Measurements from ENCODE around the gene HMCN2.

HMCN2 gene

DNA sequence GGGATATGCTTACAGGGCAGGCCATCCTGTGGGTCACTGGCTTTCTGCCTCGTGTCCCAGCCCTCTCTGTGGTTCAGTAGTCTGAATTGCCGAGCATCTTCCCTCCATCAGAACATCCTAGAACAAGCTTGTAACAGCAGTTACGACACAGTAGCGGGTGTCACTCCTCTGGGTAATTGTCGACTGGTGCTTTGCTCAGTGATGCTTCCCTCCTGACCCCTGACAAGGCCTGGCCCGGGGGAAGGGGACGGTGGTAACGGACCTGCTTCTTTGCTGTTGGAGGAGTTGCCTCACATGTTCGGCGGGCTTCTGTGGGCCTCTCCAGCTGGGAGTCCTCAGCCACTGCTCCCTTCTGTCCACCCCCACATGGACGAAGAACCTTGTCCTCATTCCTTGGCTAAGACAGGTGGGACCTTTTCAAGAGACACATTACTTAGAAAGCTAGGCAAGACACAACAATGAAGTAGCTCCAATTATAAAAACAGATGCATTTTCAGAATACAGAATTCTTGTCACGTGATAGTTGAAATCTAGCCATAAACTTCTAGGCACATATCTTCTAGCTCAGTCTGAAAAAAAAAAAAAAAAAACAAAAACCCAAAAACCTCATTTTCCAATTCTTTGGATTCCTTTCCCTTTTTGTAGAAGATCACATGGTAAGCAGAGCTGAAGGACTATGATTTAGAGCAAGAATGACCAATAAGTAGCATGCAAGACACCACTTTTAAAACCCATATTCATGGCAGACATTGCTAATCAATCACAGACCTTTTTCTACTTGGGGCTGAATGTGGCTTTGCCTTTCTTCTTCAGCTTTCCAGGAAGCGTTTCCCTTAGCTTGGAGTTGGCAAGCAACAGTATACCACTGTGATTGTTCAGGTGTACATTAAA is 25.0 kb downstream of the HMCN2 start:
- no peak for DNase-seq (ENCODE audit: low read depth)

DNA sequence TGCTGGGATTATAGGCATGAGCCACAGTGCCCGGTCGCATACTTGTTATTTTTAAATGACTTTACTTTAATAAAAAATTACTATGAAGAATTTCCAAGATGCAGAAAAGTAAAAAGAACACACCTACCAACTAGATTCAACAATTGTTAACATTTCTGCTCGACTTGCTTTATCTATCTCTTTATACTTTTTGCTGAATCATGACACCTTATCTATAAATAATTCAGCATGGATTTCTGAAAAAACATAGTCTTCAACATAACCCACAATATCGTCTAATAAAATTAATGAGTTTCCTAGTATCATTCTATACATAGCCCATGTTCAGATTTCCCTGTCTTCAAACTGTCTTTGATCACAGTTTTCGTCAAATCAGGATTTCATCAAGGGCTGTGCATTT is 25.9 kb downstream of the HMCN2 start:
- DNase-seq (ENCODE audit: low read depth), result no peak

DNA sequence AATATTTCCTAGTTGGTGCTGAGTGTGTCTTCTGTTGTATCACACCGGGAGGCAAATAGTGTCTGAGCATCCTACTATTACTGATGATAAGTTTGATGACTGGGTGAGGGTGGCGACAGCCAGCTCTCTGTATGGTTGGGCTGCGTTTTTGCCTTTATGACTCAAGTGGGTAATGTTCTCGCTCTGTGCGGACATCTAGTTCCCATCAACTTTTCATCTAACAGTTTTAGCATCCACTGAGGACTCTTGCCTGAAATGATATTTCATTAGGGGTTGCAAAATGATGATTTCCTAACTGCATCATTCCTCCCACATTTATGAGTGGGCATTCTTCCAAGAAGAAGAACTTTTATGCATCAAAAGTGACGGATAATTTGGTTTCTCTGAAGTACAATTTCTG is 26.5 kb downstream of the HMCN2 start:
- no peak for DNase-seq (ENCODE audit: low read depth)

DNA sequence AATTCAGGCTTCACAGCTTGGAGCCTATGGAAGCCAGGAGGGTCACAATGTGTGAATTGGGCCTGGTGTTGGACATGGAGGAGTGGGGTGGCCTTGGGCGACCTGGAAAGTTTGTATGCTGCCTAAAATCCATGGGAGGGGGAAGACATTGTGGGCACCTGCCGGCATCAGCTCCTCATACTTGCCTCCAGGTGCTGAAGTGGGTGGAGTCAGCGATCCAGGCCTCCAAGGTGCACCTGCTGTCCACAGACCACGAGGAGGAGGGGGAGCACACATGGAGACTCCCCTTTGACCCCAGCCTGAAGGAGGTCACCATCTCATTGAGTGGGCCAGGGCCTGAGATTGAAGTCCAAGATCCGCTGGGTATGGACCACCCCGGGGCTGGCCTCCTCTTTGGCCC is 29.1 kb downstream of the HMCN2 start:
- no peak for DNase-seq (ENCODE audit: low read depth)

DNA sequence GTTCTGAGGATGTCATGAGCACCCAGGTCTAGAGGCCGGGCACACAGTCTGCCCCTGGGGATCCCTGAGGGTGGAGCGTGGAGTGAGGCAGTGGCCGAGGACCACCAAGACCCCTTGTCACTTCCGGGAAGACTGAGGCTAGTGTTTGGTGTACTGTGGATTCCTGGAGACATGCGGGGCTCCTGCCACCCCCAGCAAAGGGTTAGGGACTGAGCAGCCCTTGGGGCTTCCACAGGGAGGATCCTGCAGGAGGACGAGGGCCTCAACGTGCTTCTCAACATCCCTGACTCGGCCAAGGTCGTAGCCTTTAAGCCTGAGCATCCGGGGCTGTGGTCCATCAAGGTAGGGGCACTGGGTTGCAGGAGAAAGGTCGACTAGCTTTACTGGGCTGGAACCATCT is 29.9 kb downstream of the HMCN2 start:
- DNase-seq (ENCODE audit: low read depth), result no peak

DNA sequence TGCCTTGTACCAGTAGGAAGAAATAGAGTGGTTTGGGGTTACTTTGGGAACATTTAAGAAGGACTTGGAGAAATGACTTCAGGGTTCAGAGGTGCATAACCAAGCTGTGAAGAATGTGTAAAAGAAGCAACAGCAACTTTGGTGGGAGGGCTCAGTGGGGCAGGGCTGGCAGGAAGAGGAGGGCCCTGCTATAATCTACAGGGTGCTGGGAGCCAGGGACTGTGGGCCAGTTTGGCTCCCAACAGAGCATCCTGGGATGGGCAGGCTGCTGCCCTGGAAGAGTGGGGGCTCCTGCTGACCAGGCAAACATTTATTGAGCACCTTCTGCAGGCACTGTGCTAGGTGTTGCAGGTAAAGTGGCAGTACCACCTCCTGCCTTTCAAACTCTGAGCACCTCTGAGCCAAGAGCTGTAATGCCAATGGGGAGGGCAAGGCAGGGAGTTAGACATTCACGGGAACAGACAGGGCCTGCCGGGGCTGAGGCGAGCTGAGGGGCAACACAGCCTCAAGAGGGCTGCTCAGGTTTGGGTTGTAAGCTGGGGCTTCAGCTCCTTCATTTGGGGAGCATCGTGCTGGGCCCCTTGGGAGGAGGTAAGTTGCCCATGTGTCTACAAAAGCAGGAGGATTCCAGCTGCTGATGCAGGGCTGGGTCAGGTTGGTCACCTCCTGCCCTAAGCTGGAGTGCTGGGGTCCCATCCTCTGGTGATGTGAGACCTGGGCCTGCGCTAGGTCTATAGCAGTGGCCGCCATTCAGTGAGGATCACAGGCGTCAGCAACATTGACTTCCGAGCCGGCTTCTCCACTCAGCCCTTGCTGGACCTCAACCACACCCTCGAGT is 30.6 kb downstream of the HMCN2 start:
- no peak for DNase-seq (ENCODE audit: low read depth)

DNA sequence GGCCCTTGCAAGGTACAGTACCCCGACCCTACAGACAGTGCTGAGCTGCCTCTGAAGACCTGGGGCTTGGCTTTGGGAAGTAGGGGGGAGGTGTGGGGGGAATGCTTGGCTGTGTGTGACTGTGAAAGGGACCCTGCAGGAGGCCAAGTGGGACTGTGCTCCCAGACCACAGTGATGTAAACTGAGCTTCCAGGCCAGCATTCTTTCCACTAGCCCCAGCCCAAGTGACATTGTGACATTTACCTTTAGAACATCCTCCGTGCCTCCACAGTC is 31.2 kb downstream of the HMCN2 start:
- DNase-seq (ENCODE audit: low read depth), result no peak

DNA sequence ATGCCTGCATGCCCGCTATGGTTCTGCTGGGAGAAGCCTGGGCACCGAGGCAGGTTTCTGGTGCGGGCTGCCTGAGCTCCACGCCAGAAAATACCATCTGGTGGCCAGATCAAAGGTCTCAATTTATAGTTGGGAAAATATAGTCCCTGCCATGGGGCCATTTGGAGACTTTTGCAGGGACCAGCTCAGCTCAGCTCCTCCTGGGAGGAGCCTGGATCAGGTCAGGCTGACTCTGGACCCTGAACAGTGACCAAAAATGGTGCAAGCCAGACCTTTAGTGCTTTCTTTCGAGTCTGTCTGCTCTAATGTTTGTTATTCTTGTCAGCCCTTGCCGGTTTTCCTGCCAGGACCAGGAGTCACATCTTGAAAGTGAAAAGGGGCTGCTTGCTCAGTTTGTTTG is 31.8 kb downstream of the HMCN2 start:
- DNase-seq (ENCODE audit: low read depth), result no peak

DNA sequence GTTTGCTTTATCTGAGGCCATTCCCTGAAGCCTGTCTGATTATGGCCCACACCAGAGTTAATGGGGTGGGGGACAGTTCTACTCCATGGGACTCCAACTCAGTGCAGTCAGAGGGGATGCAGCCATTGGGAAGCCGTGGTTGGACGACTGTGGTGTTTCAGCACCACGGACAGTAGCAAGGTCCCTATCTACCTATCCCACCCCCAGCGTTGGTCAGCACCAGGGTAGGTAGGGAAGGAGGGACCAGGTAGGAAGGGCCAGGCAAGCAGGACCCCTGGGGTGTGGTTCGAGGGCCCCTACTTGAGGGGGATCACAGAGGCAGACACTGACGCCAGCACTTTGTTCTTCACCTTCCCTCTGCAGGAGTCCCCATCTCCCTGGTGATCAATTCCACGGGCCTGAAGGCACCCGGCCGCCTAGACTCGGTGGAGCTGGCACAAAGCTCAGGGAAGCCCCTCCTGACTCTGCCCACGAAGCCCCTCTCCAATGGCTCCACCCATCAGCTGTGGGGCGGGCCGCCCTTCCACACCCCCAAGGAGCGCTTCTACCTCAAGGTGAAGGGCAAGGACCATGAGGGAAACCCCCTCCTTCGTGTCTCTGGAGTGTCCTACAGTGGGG is 33.2 kb downstream of the HMCN2 start:
- DNase-seq (ENCODE audit: low read depth), result no peak

DNA sequence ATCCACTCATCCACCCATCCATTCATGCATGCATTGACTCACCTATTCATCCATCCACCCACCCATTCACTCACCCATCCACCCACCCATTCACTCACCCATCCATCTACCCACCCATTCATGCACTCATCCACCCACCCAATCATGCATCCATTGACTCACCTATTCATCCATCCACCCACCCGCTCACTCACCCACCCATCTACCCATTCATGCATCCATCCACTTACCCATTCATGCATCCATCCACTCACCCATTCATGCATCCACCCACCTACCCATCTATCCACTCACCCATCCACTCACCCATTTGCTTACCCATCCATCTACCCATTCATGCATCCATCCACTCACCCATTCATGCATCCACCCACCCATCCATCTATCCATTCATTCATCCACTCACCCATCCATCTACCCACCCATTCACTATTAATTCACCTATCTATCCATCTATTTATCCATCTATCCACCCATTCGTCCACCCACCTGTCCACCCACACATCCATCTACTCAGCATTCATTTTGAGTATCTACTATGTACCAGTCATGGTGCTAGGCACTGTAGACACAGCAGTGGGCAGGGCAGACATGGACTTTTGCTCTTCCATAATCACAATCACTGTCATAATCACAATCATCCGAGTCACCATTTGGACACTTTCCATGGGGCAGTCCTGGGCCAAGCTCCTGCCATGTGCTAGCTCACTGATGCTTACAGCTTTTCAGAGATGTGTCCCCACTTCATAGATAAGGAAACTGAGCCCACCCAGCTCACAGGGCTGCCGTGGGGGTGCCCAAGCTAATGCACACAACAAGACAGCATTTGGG is 34.4 kb downstream of the HMCN2 start:
- DNase-seq (ENCODE audit: low read depth), result no peak

DNA sequence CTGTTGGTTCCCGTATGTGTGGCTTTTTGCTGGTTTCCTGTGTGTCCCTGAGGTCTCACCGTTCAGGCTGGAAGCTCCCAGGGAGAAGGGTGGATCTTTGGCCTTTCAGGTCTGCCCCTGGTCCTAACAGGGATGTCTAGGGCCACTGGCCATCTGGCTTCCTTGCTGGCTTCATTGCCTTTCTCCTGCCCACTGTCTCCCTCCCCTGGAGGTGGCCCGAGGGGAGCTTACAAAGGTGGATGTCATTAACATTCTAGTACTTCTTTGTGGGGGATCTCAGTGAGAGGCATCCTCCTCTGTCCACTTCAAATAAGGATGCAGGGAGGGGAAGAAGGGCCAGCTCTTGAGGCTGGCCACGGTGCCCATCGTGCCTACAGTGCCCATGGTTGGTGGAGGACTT is 35.2 kb downstream of the HMCN2 start:
- no peak for DNase-seq (ENCODE audit: low read depth)

DNA sequence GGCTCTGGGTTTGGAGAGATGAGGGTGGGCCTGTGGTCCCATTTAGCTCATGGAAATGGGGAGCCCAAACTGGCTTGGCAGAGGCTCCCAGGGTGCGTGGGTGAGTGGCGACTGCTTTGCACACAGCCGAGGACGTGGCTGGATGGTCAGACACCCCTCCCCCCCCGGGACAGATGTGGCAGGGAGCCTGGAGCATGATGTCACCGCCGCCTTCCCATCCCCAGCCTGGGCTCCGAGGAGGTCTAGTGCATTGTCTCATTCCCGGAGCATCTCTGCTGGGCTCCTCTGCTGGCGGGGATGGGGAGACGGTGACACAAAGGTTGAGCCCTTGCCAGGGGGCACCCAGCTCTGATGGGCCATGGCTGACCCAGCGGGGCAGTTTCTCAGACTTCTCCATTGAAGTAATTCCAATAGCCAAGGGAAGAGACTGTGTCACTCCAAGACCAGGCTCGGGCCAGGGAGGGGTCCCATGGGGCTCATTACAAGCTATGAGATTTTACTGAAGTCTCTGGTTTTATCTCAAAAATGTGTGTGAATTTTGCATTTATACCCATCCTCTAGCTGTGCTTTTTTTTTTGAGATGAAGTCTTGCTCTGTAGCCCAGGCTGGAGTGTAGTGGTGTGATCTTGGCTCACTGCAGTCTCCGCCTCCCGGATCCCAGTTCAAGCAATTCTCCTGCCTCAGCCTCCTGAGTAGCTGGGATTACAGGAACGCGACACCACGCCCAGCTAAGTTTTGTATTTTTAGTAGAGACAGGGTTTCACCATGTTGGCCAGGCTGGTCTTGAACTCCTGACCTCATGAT is 36.1 kb downstream of the HMCN2 start:
- no peak for DNase-seq (ENCODE audit: low read depth)

DNA sequence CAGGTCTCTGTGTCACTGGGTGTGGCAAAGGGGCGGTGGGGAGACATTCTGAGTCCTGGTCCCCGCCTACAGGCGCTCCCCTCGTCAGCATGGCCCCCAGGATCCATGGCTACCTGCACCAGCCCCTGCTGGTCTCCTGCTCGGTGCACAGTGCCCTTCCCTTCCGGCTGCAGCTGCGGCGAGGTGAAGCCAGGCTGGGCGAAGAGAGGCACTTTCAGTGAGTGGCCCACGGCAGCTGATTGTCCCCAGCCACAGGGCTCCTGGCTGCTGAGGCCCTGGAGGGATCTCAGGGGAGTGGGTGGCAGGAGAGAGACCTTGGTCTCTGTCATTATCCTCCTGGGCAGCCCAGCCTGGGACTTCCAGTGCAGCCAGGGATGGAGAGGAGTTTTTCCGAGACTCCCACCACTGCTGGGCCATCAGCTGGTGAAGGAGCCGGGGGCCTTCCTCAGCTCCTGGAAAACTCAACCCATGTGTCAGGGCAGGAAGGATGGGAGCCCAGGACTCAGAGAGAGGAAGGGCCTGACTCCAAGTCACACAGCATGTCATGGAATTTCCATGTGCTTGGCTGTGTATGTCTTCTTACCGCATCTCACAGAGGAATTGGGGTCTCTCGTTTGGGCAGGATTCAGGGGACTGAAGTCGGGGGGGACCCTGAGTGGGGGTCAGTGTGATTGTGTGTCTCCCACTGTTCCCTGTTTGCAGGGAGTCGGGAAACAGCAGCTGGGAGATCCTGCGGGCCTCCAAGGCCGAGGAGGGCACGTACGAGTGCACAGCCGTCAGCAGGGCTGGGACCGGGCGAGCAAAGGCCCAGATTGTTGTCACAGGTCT is 37.4 kb downstream of the HMCN2 start:
- DNase-seq (ENCODE audit: low read depth), result no peak

DNA sequence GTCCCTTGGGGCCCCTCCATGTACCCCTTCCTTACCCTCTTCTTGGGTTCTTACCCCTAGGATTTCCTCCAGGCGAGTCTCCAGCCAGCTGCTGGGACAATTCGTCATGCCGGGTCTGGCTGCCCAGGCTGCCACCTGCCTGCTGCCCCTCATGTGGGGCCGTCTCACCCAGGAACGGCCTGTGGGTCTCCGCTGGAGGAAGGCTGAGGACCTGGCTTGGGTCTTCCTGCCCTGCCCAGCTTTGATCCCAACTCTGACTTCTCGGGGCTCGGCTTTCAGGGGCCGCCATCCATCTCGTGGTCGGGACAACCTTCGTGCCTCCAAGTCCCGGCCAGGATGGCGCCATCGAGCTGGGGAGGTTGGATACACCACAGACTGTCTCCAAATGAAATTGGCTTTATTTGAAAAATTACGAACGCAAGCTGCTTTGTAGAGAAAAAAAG is 38.1 kb downstream of the HMCN2 start:
- DNase-seq (ENCODE audit: low read depth), result no peak

DNA sequence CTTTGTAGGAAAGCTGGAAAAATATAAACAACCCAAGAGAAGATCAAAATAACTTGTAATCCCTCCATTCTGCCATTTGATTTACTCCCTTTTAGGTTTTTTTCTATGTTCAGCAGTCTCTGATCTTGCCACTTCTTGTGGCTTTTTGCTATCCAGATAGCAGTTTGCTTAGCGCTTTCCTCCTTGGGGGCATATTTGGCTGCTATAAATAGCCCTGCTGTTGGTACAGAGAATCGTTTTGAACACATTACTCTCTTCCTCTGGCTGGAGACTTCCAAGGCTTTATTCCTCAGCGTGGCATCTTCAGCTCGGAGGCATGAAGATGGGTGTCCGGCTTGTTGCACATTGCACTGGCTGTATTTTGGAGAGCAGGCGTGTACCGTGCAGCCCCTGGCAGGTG is 38.6 kb downstream of the HMCN2 start:
- no peak for DNase-seq (ENCODE audit: low read depth)

DNA sequence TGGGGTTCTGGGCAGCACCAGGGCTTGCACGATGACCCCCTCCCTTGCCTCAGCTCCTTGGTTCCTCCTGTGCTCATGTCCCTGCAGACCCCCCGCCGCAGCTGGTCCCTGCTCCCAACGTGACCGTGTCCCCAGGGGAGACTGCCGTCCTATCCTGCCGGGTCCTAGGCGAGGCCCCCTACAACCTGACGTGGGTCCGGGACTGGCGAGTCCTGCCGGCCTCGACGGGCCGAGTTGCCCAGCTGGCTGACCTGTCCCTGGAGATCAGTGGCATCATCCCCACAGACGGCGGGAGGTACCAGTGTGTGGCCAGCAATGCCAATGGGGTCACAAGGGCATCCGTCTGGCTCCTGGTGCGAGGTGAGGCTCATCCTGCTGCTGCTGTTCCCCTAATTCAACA is 39.1 kb downstream of the HMCN2 start:
- no peak for DNase-seq (ENCODE audit: low read depth)

DNA sequence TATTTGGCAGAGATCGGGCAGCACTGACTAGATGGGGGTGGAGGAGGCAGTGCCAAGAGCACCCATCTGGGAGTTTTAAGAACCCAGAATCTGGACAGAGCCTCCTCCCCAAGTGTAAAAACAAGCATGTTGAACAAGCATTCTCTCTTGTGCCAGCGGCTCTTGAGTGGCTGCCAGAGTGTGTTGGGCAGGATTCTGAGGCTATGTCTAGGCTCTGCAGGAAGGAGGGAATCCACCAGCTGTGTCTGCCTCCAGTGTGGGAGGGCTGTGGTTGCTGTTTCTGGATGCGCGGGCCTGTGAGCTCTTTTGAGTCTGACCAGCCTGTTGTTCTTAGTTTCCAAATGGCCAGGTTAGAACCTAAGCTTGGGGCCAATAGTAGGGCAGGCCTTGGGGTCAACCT is 39.8 kb downstream of the HMCN2 start:
- DNase-seq (ENCODE audit: low read depth), result no peak

DNA sequence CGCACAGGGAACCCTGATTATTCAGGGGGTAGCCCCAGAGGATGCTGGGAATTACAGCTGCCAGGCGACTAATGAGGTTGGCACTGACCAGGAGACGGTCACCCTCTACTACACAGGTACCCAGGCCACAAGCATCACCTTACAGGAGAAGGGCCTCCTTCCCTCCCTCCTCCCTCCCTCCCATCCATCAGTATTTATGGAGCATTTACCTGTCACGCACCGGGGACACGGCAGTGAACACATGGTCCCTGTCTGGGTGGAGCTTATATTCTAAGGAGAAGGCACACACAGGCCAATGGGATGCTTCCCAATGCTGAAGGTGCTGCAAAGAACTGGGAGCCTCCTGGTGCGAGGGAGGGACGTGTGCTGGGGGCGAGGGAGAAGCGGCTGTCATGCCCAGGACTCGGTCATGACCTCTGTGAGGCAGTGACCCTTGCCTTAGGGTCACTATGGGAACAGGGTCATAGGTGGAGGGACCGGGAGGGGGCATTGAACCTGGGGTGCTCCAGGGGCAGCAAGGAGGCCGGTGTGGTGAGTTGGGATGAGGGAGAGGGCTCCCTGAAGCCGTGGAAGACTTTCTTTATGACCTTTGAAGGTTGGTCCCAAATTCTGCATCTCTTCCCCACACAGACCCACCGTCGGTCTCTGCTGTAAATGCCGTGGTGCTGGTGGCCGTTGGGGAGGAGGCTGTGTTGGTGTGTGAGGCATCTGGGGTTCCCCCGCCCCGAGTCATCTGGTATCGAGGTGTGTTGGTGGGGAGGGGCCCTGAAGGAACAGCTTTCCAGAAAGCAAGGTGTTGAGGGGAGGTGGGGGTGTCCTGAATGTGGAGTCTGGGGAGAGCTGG is 41.5 kb downstream of the HMCN2 start:
- DNase-seq (ENCODE audit: low read depth), result no peak

DNA sequence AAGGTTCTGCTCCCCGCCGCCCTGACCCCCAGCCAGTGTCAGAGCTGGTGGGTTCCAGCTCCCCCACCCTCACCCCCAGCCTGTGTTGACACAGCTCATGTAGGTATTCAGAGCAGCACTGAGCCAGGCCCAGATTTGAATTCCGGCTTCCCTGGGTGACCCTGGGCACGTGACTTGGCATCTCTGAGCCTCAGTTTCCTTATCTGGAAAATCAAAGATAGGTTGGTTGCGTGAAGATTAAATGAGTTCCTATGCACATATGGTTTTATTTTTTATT is 42.0 kb downstream of the HMCN2 start:
- DNase-seq (ENCODE audit: low read depth), result no peak

DNA sequence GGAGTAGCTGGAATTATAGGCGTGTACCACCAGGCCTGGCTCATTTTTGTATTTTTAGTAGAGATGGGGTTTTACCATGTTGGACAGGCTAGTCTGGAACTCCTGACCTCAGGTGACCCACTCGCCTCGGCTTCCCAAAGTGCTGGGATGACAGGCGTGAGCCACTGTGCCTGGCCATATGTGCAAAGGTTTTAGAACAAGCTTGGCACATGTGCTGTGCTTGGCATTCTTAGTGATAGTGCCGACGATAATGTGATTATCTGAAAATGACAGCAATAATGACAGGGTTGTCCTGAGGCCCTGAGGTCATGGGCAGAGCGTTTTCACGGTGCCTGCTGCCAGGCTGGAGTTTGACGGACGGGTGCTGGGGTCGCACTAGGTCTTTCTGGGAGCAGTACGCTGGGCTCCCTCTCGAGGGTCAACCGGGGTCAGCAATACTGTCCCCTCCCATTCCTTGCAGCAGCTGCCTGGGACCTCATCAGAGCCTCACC is 42.6 kb downstream of the HMCN2 start:
- no peak for DNase-seq (ENCODE audit: low read depth)
